ENCODE data around the gene RBM39.
"Not testable (repeated sequence)": the region's sequence is repeated elsewhere in the genome, so short reads cannot be mapped to it uniquely, and the experiment has no call there.

DNA sequence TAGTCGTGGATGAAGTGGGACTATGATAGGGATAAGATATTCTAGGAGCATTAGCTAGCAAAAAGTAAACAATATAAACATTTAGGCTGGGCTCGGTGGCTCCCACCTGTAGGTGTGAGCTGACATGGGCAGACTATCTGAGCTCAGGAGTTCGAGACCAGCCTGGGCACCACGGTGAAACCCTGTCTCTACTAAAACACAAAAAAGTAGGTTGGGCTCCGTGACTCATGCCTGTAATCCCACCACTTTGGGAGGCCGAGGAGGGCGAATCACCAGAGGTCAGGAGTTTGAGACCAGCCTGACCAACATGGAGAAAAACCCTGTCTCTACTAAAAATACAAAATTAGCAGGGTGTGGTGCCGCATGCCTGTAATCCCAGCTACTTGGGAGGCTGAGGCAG is 23.7 kb downstream of the RBM39 start:
- TF ChIP-seq, protein P1, sequence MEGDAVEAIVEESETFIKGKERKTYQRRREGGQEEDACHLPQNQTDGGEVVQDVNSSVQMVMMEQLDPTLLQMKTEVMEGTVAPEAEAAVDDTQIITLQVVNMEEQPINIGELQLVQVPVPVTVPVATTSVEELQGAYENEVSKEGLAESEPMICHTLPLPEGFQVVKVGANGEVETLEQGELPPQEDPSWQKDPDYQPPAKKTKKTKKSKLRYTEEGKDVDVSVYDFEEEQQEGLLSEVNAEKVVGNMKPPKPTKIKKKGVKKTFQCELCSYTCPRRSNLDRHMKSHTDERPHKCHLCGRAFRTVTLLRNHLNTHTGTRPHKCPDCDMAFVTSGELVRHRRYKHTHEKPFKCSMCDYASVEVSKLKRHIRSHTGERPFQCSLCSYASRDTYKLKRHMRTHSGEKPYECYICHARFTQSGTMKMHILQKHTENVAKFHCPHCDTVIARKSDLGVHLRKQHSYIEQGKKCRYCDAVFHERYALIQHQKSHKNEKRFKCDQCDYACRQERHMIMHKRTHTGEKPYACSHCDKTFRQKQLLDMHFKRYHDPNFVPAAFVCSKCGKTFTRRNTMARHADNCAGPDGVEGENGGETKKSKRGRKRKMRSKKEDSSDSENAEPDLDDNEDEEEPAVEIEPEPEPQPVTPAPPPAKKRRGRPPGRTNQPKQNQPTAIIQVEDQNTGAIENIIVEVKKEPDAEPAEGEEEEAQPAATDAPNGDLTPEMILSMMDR (IDR thresholded peaks at IDR 0.05): not testable (repeated sequence)
- not testable (repeated sequence) for TF ChIP-seq POLR2A (IDR thresholded peaks at IDR 0.05)
